BJ (cell line): ENCODE results near the gene DEFB132. TPM values are rescaled to one million over a fixed set of nuclear protein-coding genes. Genes with fewer than 3 reads are reported as not detected.

ENCODE experiments used
- CTCF ChIA-PET: fragments of 350-600 bp; formaldehyde crosslinking; extraction: SDS; loops from one replicate; lab custom pipeline; 2021; ENCODE audit warnings: antibody characterized with exemption, inconsistent platforms; lab: Yijun Ruan, JAX
- POLR2A ChIA-PET: fragments of 300-600 bp; sonication (Branson Sonifier 250); formaldehyde crosslinking; extraction: SDS; loops from one replicate; lab custom pipeline; 2021; ENCODE audit warnings: antibody characterized with exemption; lab: Charles Lee
- DNase-seq: peaks from one replicate; pipeline ENCODE4 v3.0.0-alpha.2; 2011; ENCODE audit warnings: low read depth
- H3K27me3 ChIP-seq: 2 replicates; pipeline ENCODE4 v1.6.0; 2011; ENCODE audit warnings: low read length; ENCODE audit not compliant: control insufficient read depth, insufficient read depth
- H3K36me3 ChIP-seq: 2 replicates; pipeline ENCODE4 v1.5.1; 2011; ENCODE audit warnings: low read length; ENCODE audit not compliant: control insufficient read depth, insufficient read depth
- H3K4me3 ChIP-seq: 2 replicates; pipeline ENCODE4 v1.5.1; 2011; ENCODE audit warnings: low read depth, mild to moderate bottlenecking, control low read depth, low read length
- polyA plus RNA-seq: library from polyadenylated mRNA; depleted of rRNA; stranded (reverse); fragments of >200 nt; gene quantifications from 2 replicates; pipeline ENCODE4 v1.2.3, GENCODE V29; 2011
- TF ChIP-seq, protein P1 (sequence below): IDR thresholded peaks from 2 replicates; pipeline ENCODE4 v1.5.1; 2011; ENCODE audit warnings: low read depth, mild to moderate bottlenecking, control low read depth, inconsistent platforms, low read length, moderate library complexity; ENCODE audit not compliant: insufficient read depth

Gene DEFB132
- polyA plus RNA-seq, 1 experiment, result not detected

DNA sequence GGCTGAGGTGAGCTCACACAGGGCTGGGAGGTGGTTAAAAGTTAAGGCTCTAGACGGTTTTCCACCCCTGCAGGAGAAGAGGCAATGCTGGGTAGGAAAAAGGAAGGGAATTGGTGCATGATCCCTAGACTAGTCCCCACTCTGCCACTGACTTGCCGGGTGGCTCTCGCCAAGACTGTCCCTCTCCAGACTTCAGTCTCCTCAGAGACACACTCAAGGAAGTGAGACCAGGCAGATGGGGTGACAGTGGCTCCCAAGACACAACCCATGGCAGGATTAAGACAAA is 19.9 kb downstream of the DEFB132 start:
- TF ChIP-seq, protein P1, sequence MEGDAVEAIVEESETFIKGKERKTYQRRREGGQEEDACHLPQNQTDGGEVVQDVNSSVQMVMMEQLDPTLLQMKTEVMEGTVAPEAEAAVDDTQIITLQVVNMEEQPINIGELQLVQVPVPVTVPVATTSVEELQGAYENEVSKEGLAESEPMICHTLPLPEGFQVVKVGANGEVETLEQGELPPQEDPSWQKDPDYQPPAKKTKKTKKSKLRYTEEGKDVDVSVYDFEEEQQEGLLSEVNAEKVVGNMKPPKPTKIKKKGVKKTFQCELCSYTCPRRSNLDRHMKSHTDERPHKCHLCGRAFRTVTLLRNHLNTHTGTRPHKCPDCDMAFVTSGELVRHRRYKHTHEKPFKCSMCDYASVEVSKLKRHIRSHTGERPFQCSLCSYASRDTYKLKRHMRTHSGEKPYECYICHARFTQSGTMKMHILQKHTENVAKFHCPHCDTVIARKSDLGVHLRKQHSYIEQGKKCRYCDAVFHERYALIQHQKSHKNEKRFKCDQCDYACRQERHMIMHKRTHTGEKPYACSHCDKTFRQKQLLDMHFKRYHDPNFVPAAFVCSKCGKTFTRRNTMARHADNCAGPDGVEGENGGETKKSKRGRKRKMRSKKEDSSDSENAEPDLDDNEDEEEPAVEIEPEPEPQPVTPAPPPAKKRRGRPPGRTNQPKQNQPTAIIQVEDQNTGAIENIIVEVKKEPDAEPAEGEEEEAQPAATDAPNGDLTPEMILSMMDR, result no peak
- Histone ChIP-seq H3K4me3 (no peak overlapping the region), H3K27me3 (no peaks in the 10 kb centered on the region), H3K36me3 (peaks cover 2% of the 10 kb centered on the region; the same call in 1 of the 2 replicates)
- ChIA-PET POLR2A (no interaction called here), CTCF (interaction anchor here (1.2 to 1.6 kb wide), 3 partner anchors 9 to 53 kb away, joined by 4 to 5 read pairs (median 4); no protein-coding TSS in a partner anchor)
- DNase-seq, result no peak

DNA sequence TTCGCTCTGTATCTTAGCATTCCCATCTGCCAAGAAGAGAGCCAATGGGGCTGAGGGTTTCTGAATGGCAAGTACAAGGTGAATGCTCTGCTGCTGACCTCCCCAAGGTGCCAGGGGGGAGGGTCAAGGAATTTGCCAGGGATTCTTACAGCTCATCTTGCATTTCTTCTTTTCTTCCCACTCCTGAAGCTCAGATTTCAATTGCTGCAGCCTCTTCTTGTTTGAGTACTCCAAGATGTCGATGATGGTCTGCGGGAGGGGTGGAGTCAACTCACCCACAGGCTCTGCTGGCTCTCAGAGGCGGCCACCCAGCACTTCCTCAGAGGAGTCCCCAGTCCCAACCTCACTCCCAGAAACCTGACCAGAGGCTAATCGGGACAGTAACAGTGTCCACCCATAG is 20.7 kb downstream of the DEFB132 start:
- CTCF ChIA-PET, result interaction anchor here (1.2 to 1.6 kb wide), 3 partner anchors 10 to 52 kb away, joined by 4 to 5 read pairs (median 4); no protein-coding TSS in a partner anchor
- TF ChIP-seq, protein P1, result no peak

DNA sequence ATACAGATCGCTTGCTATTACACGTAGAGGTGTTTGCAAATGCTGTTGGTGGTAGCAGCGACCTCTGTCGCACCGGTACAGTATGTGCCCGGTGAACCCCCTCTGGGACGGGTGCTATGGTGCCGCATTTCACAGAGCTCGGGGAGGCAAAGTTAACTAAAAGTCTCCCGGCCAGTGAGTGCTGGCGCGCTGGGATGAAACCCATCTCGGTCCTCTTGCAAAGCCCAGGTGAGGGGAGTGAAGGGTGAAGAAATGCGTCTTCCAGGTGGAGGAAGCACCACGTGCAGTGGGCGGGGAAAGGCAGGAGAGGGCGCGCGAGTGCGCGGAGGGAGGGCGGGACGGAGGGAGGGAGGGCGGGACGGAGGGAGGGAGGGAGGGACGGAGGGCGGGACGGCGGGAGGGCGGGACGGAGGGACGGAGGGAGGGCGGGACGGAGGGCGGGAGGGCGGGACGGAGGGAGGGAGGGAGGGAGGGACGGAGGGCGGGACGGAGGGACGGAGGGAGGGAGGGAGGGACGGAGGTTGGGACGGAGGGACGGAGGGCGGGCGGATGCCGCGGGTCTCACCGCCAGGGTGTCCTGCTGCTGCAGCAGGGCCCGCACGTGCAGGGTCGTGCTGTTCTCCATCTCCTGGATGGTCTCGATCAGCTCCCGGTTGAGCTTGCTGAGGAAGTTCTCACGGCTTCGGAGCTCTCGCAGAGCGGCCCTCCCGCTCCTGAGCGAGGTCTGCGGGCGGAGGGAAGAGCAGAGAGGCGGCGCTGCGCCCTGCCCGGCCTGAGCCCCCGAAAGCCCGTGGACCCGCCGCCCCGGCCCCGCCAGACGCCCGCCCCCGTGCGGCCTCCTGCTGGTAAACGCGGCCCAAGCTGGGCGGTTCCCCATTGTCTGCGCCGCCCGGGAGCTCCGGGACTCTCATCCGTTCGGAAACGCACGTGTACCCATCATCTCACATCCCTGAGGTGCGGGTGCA is 21.4 kb downstream of the DEFB132 start:
- Histone ChIP-seq H3K4me3 (no peak overlapping the region), H3K27me3 (no peaks in the 10 kb centered on the region), H3K36me3 (peaks cover 2% of the 10 kb centered on the region; the same call in 1 of the 2 replicates)
- no peak for DNase-seq
- ChIA-PET POLR2A (no interaction called here), CTCF (interaction anchor here (1.2 kb wide), 1 partner anchor 10 kb away, joined by 5 read pairs; no protein-coding TSS in a partner anchor)
- TF ChIP-seq, protein P1, result 0 out of 2 replicates have a peak, but pooled peaks have one; percentile 9

More for the DNA sequence above, 20.7 kb downstream of the DEFB132 start:
- Histone ChIP-seq H3K27me3 (no peaks in the 10 kb centered on the region), H3K4me3 (no peak overlapping the region), H3K36me3 (peaks cover 2% of the 10 kb centered on the region; the same call in 1 of the 2 replicates)
- no peak for DNase-seq
- POLR2A ChIA-PET, result no interaction called here

DNA sequence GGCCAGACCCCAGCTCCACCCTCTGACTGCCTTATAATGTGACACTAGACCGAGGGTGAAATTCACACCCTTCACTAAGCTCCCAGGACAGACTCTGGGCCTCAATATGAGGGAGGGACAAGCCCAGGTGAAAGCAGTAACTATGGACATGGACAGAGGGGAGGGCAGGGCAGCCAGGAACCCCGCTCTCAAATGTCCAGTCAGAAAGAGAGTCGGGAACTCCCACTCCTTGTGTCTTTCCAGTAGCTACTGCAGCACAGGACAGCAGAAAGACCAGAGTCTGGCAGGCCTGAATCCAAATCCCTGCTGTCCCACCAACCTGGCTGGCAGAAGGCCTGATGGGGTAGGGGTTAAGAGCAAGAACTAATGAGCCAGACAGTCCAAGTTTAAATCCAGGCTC is 26.6 kb downstream of the DEFB132 start:
- Histone ChIP-seq H3K4me3 (no peak overlapping the region), H3K36me3 (no peaks in the 10 kb centered on the region), H3K27me3 (no peaks in the 10 kb centered on the region)
- ChIA-PET POLR2A (no interaction called here), CTCF (interaction anchor here (1.5 to 5.1 kb wide), 2 partner anchors 15 to 17 kb away, joined by 4 to 17 read pairs; no protein-coding TSS in a partner anchor)
- TF ChIP-seq, protein P1, result no peak
- DNase-seq, result no peak

DNA sequence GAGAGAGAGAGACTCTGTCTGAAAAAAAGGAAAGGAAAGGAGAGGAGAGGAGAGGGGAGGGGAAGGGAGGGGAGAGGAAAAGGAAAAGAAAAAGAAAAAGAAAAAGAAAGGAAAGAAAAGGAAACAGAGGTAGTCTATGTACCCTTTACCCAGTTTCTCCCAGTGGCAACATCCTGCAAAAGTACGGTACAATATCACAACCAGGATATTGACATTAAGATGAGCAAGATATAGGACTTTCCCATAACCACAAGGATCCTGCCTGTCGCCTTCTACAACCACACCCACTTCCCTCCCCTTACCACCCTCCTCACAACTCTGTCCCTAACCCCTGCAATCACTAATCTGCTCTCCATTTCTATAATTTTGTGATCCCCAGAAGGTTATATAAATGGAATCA is 29.0 kb downstream of the DEFB132 start:
- TF ChIP-seq, protein P1, result no peak
- ChIA-PET POLR2A (no interaction called here), CTCF (interaction anchor here (1.5 kb wide), 1 partner anchor 44 kb away, joined by 4 read pairs; no protein-coding TSS in a partner anchor)
- H3K36me3 ChIP-seq, result no peaks in the 10 kb centered on the region
- DNase-seq, result no peak
- no peak overlapping the region for H3K4me3 ChIP-seq
- H3K27me3 ChIP-seq, result no peaks in the 10 kb centered on the region
